HG02870 (cell line): ENCODE data around the gene SLC38A8.

Experiments
- ATAC-seq: cut with Tn5 transposase; IDR thresholded peaks from one replicate; pipeline ENCODE4 v1.9.1; 2021; ENCODE audit warnings: mild to moderate bottlenecking, moderate library complexity; ENCODE audit not compliant: unreplicated experiment

The SLC38A8 gene

GRCh38 chr16:84003038-84003437, 39.6 kb downstream of the SLC38A8 start:
- no peak for ATAC-seq

GRCh38 chr16:84001726-84002125, 40.9 kb downstream of the SLC38A8 start:
- no peak for ATAC-seq

- no peak for ATAC-seq
These were observed 41.5 kb downstream of the SLC38A8 start for GRCh38 chr16:84000989-84001642.

- ATAC-seq: no peak
These were observed 44.5 kb downstream of the SLC38A8 start for GRCh38 chr16:83998091-83998490.

GRCh38 chr16:83996481-83997252, 45.9 kb downstream of the SLC38A8 start:
- ATAC-seq: no peak

GRCh38 chr16:83995754-83996153, 46.8 kb downstream of the SLC38A8 start:
- ATAC-seq: no peak

- ATAC-seq: no peak
These were observed 47.9 kb downstream of the SLC38A8 start for GRCh38 chr16:83994703-83995102.

- no peak for ATAC-seq
These were observed 48.5 kb downstream of the SLC38A8 start for GRCh38 chr16:83994087-83994486.

GRCh38 chr16:83992624-83993023, 50.0 kb downstream of the SLC38A8 start:
- ATAC-seq: no peak

GRCh38 chr16:83990492-83990891, 52.1 kb downstream of the SLC38A8 start:
- ATAC-seq: no peak

- no peak for ATAC-seq
These were observed 53.3 kb downstream of the SLC38A8 start for GRCh38 chr16:83989300-83989699.

- ATAC-seq: no peak
These were observed 59.1 kb downstream of the SLC38A8 start for GRCh38 chr16:83983491-83983890.

- ATAC-seq: no peak
These were observed 60.8 kb downstream of the SLC38A8 start for GRCh38 chr16:83981799-83982198.

- no peak for ATAC-seq
These were observed 61.8 kb downstream of the SLC38A8 start for GRCh38 chr16:83980794-83981193.

GRCh38 chr16:83979441-83979840, 63.2 kb downstream of the SLC38A8 start:
- no peak for ATAC-seq

- ATAC-seq: no peak
These were observed 64.1 kb downstream of the SLC38A8 start for GRCh38 chr16:83978401-83978904.

- ATAC-seq: no peak
These were observed 65.4 kb downstream of the SLC38A8 start for GRCh38 chr16:83977056-83977815.

- no peak for ATAC-seq
These were observed 66.9 kb downstream of the SLC38A8 start for GRCh38 chr16:83975590-83976260.

GRCh38 chr16:83974475-83974874, 68.1 kb downstream of the SLC38A8 start:
- no peak for ATAC-seq

GRCh38 chr16:83973581-83974385, 68.8 kb downstream of the SLC38A8 start:
- ATAC-seq: no peak
